ENCODE measurements around the gene TMOD2.

GRCh38 chr15:51865317-51865716 lies 113.9 kb downstream of the TMOD2 start:
- TF ChIP-seq FOXM1 (IDR thresholded peaks at IDR 0.05; ENCODE audit: borderline replicate concordance) (no peak), PKNOX1 (IDR thresholded peaks at IDR 0.05) (no peak), ELF4 (IDR thresholded peaks at IDR 0.05) (no peak), LEF1 (IDR thresholded peaks at IDR 0.05; ENCODE audit: borderline replicate concordance) (no peak), SP1 (IDR thresholded peaks at IDR 0.05) (no peak), BHLHE40 (IDR thresholded peaks at IDR 0.05; ENCODE audit: borderline replicate concordance) (no peak), FOXK2 (IDR thresholded peaks at IDR 0.05) (no peak), NFRKB (IDR thresholded peaks at IDR 0.05) (no peak), HDGF (IDR thresholded peaks at IDR 0.05; ENCODE audit: borderline replicate concordance) (no peak), FOXA1 (IDR thresholded peaks at IDR 0.05) (no peak), CTBP1 (IDR thresholded peaks at IDR 0.05; ENCODE audit: borderline replicate concordance) (no peak), L3MBTL2 (conservative IDR thresholded peaks at IDR 0.05) (no peak), TARDBP (IDR thresholded peaks at IDR 0.05) (no peak), SUZ12 (IDR thresholded peaks at IDR 0.05) (no peak)

Data from HEK293T (cell line).